GM18502 (cell line): ENCODE measurements around the gene RCN1.
A peak's percentile ranks its signal among the peaks of the same experiment; 100 is the strongest.
"Not testable (repeated sequence)": the region's sequence is repeated elsewhere in the genome, so short reads cannot be mapped to it uniquely, and the experiment has no call there.

Experiments
- ATAC-seq: cut with Tn5 transposase; IDR thresholded peaks from one replicate; pipeline ENCODE4 v1.9.1; 2021; ENCODE audit warnings: mild to moderate bottlenecking; ENCODE audit not compliant: unreplicated experiment, poor library complexity

The RCN1 gene

DNA sequence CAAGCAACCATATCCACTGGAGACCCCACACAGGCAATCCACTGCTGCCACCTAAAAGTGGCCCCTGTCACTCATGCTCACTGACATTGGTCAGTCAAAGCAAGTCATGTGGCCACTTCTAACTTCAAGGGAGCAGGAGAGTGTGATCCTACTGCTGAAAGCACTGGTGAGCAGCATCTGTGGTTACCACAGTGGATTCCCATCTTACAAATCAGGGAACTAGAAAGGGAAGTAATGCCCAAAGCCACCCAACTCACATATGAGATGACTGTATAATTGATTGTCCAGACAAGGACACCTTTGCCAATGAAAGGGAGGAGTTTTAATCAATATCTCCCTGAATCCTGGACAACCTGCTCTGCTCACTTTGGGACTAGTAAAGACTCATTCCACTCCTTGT lies 17.7 kb downstream of the RCN1 start:
- no peak for ATAC-seq

DNA sequence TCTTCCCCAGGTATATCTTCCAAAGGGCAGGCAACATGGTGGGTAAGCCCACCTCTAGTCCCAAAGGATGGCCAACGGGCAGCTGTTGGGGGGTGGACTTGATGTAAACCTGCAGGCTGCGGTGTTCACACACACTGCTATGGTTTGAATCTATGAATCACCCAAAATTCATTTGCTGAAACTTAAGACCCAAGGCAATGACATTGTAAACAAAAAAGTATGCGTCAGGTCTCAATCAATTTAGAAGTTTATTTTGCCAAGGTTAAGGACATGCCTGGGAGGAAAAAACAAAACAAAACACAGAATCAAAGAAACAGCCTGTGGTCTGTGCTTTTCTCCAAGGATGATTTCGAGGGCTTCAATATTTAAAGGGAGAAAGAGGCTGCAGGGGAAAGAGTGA lies 18.3 kb downstream of the RCN1 start:
- no peak for ATAC-seq

DNA sequence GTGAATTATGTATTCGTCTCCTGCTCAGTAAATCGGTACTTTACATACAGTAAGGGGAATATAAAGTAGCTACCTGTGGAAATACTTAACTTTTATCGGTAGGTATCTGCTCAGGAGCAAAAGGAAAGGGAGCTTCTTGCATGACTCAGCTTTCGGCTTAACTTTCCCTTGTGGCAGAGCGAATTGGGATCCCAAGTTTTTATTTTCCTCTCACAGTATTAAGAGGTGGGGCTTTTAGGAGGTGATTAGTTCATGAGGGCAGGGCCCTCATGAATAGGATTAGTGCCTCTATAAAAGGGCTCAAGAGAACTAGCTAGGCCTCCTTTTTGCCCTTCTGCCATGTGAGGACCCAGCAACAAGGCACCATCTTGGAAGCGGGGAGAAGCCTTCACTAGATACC lies 18.7 kb downstream of the RCN1 start:
- ATAC-seq: no peak

DNA sequence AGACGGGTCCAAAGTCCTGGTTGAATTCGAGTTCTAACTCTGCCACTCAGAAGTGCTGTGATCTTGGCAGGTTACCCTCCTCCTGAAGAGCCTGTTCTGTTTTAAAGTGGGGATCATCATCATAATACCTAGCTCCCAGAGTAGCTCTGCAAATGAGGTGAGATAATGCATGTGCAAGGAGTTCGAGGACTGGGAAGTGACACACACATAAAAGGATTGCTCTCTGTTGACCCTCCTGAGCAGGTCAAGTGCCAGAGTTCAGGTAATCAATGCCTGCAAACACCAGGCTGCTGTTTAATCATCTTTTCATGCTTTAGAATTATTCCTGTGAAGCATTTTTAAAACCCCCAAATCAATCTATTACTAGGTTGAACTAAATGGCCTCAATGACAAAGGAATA lies 19.9 kb downstream of the RCN1 start:
- ATAC-seq: no peak

DNA sequence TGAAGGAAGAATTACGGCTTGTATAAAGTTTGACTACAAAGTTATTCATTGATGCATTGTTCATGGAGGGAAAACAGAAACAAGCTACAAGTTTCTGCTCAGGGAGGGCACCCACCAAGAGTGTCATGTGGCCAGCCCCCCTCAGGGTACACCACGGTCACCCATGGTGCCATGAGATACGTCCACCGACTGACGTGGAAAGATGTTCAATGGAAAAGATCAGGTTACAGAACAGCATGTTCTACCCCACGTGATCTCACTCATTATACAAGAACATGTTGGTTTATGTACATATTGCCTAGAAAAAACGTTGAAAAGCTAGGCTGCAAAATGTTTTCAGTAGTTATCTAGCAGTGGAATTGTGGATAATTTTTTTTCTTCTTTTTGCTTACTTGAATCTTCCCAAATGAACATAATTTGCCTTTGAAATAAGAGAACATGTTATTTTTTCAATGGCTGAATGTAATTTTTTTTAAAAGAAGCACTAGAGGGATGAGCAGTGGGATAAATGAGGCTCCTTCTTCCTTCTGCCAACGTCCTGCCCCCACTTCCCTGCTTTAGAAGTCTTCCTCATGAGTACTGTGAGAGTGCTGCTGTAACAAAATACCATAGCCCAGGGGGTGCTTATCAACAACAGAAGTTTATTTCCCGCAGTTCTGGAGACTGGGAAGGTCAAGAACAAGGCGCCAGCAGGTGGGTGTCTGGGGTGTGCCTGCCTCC lies 22.5 kb downstream of the RCN1 start:
- ATAC-seq: no peak

DNA sequence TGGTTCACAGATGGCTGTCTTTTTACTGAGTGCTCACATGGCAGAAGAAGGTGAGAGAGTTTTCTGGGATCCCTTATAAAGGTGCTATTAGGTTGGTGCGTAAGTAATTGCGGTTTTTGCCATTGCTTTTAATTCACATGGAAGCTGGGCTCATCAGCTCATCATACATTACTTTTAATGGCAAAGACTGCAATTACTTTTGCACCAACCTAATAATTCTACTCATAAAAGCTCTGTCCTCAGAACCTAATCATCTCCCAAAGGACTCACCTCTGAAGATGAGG lies 23.0 kb downstream of the RCN1 start:
- ATAC-seq: no peak

DNA sequence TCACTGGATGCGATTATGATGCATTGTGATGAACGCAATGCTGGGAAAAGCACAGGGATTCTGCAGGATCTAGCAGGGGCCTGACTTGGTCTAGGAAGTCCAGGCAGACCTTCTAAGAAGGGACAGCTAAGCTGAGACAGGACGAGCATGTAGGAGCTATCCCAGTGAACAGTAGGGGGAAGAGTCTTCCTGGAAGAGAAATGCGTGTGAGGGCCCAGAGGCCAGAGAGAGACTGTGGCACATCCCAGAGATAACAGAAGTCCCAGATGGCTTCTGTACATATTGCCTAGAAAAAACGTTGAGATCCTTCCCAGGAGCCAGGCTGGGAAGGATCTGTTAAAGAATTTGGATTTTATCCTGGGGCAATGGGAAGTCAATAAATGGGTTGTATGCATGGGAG lies 24.6 kb downstream of the RCN1 start:
- no peak for ATAC-seq

DNA sequence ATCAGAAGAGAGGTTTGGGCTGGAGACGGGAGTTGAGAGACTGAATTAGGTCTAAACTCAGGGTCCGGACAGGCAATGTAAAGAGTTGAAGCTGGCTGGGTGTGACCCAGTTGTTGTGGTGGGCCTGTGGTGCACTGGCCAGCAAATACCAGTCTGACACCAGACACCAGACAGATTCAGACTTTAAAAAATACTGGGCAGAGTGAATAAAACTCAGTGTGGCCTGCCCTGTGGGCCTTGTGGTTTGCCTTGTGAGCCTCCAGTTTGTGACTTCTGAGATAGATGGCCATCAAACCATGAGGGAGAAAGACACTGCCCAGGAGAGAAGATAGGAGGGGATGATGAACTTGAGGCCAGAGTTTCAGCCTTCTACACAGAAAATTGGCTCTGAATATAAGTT lies 25.8 kb downstream of the RCN1 start:
- ATAC-seq: no peak

DNA sequence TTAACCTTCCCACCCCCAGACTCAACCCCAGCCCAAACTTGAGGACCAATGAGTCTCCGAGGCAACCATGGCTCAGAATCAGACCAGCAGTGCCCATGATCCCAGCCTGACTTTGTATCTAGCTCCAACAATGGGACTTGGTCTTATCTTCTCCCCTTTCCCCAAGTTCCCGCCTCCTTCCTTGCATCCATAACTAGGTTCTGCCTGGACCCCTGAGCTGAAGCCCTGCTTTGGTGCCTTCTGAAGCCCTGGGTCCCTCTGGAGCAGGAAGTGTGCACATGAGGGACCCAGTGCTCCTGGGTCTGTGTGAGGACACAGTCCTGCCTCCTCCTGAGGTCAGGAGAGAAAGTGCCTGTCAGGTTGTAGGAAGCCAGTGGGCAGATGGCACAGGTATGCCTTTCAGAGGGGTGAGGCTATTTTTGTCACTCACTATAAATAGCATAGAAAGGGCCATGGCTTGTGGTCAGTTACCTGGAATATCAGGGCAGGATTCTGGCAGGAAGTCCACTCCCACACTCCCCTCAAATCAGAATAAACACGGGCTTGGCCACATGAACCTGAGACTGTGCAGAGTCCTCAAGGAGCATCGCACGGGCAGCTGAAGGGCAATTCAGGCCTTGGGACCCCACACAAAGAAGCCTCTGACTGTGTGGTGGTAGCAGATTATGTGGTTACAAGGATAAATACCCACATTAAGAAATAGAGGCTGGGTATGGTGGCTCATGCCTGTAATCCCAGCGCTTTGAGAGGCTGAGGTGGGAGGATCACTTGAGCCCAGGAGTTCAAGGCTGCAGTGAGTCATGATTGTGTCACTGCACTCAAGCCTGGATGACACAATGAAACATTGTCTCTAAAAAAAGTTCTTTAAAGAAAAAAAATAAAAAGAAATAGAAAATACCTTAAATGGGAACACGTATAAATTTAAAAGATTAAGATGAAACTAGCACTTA lies 27.4 kb downstream of the RCN1 start:
- ATAC-seq: no peak

DNA sequence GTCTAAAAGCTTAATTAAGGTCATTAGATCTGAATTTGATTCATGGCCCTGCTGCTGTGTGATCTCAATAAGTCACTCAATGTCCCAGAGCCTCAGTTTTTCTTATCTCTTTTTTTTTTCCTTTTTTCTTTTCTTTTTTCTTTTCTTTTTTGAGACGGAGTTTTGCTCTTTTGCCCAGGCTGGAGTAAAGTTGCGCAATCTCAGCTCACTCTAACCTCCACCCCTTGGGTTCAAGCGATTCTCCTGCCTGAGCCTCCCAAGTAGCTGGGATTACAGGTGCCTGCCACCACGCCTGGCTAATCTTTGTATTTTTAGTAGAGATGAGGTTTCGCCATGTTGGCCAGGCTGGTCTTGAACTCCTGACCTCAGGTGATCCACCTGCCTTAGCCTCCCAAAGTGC lies 28.3 kb downstream of the RCN1 start:
- ATAC-seq: not testable (repeated sequence)

DNA sequence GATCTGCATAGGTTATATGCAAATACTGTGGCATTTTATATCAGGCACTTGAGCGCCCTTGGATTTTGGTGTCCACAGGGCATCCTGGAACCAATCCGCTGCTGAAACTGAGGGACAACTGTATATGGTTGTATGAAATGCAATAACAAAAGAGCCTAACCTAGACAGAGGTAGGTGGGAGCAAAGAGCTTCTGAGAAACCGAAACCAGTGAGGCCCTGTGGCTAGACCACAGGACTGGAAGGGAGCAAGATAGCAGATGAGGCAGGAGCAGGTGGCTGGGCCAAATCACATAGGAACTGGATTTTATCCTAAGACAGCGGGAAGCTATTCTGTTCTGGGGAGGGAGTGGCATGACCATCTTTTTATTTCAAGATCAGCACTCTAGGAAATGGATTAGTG lies 30.1 kb downstream of the RCN1 start:
- ATAC-seq: peak; percentile 83

DNA sequence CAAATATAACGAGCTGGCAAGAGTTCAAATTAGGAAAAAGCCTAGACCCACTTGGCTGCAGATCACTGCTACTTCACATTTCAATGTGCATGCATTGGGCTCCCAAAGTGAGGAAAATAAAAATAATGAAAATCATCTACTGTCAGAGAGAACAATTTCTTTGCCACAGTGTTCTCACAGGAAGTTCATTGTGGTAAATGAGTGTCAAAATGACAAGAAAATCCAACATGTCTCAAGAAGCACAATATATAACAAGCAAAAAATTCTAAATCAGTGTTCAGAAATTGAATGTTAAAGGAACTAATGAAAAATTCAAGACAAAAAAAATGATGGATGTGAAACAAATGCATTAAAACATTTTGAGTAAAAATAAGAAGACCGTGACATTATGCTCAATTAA lies 31.3 kb downstream of the RCN1 start:
- no peak for ATAC-seq

DNA sequence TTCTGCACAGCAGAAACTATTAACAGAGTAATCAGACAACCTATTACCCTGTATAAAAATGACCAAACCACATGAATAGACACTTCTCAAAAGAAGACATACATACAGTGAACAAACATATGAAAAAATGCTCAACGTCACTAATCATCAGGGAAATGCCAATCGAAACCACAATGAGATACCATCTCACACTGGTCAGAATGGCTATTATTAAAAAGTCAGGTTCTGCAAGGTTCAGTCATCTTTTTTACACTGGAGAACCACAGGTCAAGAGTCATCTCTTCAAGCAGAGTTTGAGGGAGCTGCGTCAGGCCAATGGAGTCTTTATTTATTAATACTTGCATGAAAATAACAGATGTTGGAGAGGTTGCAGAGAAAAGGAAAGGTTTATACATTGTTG lies 40.4 kb downstream of the RCN1 start:
- ATAC-seq: no peak

DNA sequence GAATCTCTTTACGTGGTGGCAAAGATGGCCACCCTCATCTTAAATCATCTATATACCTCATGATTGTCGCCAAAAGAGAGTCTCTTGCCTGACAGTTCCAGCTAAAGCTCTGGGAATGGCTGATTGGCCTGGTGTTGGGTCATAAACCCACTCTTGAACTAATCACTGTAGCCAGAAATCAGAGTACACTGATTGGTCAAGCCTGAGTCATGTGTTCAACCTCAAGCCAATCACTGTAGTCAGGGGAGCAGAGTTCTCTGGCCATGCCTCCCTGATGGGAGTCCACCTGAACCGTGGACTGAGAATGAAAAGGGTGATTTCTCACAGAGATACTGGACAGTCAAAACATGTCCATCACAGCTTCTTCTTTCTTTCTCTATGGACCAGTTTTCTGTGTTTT lies 45.8 kb downstream of the RCN1 start:
- ATAC-seq: no peak

DNA sequence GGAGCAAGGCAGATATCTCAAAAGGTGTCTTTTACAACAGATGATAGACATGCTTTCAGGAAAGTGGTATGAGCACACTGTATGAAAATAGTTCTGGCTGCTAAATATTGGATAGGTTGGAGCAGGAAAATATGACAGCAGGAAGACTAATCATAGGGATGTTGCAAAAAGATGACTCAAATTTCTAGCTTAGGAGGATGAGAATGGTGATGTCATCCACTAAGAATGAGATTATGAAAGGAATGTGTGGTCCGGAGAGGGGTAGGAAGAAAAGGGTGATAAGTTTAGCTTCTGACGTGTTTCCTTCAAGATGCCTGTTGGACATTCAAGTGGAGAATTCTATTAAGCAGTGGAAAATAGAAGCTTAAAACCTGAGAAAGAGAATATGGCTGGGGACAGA lies 46.4 kb downstream of the RCN1 start:
- ATAC-seq: no peak

DNA sequence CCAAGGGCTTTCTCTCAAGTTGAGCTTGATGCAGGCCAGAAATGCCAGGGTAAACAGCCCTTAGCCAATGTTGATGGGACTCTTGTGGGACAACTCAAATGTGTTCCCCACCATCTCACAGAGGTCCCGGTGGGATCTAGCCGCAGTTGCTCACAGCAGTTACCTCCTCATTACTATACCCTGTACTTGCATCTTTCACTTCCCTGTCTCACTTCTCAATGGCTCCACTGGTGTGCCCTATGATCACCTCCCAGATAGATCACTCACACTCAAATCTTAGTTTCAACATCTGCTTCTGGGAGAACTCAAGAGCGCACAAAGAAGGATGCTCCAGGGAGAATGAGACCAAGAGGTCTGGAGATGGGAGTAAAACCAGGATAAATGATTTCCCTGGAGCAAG lies 47.0 kb downstream of the RCN1 start:
- ATAC-seq: peak; percentile 86

DNA sequence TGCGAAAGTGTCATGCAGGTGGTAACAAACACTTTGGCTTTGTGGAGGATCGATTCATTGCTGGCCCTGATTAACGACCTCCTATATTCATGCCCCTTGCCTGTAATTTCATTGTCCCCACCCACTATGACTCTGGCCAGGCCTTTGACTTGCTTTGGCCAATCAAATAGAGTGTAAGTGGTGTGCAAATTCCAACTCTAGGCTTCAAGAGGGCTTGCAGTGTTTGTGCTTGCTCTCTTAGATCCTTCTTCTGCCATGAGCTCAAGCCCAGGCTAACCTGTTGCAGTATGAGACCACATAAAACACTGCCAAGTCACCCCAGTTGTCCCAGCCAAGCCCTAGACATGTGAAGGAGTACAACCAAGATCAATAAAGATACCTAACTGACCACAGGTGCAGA lies 48.0 kb downstream of the RCN1 start:
- no peak for ATAC-seq

DNA sequence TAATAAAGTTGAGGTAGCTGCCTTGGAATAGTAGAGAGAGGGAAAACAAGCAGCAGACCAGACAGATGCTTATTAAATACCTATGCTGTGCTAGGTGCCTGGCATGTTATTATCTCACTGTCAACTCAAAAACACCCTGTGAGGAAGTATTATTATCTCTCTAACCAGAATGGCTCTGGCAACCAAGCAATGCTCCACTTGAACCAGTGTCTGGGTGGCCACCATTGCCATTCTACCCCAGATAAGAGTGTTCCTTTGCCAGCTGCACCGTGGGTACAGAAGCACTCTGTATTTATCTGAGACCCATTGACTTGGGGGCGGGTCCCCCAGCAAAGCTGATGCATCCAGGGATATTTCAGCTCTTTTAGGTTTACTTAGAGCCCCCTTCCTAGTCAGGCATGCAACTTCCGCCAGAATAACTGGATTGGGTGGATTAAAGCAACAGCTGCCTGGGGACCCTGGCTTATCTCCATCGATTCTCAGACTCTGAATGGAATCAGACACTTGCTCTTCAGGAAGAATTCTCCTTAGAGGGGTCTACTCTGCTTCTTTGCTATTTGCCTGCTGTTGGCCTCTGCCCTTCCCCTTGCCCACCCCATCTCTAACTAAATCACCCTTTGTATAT lies 49.1 kb downstream of the RCN1 start:
- no peak for ATAC-seq

DNA sequence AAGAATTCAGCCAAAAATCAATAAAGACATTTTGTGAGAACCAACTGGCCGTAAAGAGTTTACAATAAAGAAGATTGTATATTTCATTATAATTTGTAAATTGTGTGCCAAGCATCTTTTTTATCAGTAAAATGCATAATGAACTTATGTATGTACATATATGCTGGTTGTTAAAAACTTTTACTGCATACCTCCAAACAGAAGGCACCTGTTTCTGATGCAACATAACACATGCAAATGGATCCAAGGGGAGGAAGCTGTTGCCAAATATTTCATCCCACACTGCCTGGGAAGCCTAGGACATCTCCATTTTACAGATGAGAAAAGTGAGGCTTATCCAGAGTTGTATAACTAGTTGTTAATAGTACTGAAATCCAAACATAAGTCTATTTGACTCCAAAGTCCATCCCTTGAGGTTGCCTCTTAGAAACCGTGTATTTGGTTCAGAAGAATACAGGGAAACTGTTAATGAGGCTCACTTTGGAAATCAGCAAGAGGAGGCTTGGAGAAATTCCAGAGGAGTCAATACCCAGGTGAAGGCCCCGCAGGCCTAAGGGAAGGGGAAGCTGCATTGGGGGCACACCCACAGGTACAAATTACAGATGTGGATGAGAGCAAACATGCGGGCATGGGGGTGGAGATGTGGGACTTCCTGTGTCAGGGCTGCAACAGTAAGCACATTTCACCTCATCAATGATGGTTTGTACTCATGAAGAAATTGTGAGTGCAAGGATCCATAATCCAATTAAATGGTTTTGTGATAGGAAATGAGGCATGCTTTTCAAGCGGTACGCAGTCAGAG lies 51.1 kb downstream of the RCN1 start:
- ATAC-seq: no peak

DNA sequence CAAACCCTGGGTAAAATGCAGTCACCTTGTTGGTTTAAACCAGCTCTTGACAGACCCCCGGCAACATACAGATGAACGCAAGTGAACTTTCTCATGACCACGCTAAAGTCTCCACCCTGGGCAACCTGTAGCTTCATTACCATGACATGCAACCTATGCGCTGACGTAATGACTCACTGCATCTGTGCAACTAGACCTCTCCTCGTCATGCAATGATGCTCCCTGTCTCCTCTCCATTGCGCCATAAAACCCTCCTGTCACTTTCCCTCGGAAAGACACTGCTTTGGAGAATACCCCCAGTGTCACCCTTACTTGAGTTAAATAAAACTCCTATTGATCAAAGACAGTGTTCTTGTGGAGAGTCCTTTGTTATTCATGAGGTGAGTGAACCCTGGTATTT lies 52.5 kb downstream of the RCN1 start:
- no peak for ATAC-seq

DNA sequence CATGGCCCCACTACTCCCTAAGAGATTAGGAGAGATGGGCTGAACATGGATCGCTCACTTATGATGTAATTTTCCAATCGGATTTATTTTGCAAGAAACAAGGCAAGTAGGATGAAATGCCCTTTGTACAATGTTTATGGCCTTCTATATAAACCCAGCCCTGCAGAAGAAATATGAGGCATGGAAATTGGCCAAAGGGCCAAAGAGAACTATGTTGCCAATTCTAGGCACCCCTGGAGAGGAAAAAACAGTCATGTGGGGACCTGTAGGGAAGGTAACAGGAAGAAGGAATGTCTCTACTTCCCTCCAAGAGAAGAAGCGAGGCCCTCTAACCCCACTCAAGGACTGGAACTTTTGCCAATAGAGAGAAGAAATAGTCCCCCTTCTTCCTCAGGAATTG lies 54.4 kb downstream of the RCN1 start:
- no peak for ATAC-seq
